HepG2 (cell line): Measurements from ENCODE around the gene ATF3.

Experiments
- CTCF ChIP-seq: sonication (generic); formaldehyde crosslinking; IDR thresholded peaks from 2 replicates; pipeline ENCODE4 v1.5.0; 2020; ENCODE audit warnings: mild to moderate bottlenecking, missing genetic modification reagents, moderate library complexity
- GABPA ChIP-seq, 2 experiments: IDR thresholded peaks; 2 replicates each; pipeline ENCODE4 v1.6.1; 2011 to 2016; ENCODE audit warnings: low read depth in 2 of 2, low read length in 1 of 2, missing biosample characterization in 1 of 2, missing genetic modification characterization in 1 of 2
- KDM5B ChIP-seq: sonication (generic); formaldehyde crosslinking; IDR thresholded peaks from 2 replicates; pipeline ENCODE4 v1.4.0; 2020; ENCODE audit warnings: missing genetic modification reagents, mild to moderate bottlenecking, borderline replicate concordance
- MEF2D ChIP-seq: sonication (generic); formaldehyde crosslinking; IDR thresholded peaks from 2 replicates; pipeline ENCODE4 v1.5.1; 2020; ENCODE audit warnings: mild to moderate bottlenecking, missing genetic modification reagents
- POLR2A ChIP-seq, 2 experiments: IDR thresholded peaks; 2 replicates each; pipeline ENCODE4 v1.6.1; 2011; ENCODE audit warnings: low read depth in 2 of 2, low read length in 2 of 2, mild to moderate bottlenecking in 1 of 2, moderate library complexity in 1 of 2; ENCODE audit not compliant: insufficient read depth in 1 of 2
- PRMT3 ChIP-seq: sonication (generic); formaldehyde crosslinking; IDR thresholded peaks from 2 replicates; pipeline ENCODE4 v1.8.1; 2022; ENCODE audit warnings: low read depth, mild to moderate bottlenecking, moderate library complexity, missing genetic modification reagents, borderline replicate concordance
- RNF2 ChIP-seq: fragments of 450-650 bp; conservative IDR thresholded peaks from 2 replicates; pipeline ENCODE4 v1.6.1; 2016; ENCODE audit warnings: low read depth
- SKI ChIP-seq: fragments of 450-650 bp; IDR thresholded peaks from one replicate; pipeline ENCODE4 v1.6.1; 2018; ENCODE audit warnings: mild to moderate bottlenecking; ENCODE audit not compliant: partially characterized antibody
- STAG1 ChIP-seq: sonication (generic); formaldehyde crosslinking; IDR thresholded peaks from 2 replicates; pipeline ENCODE4 v1.4.0; 2020; ENCODE audit warnings: missing genetic modification reagents
- ZNF138 ChIP-seq: sonication (generic); formaldehyde crosslinking; IDR thresholded peaks from 2 replicates; pipeline ENCODE4 v1.5.0; 2020; ENCODE audit warnings: mild to moderate bottlenecking, low read depth, missing genetic modification reagents
- ZNF224 ChIP-seq: sonication (generic); formaldehyde crosslinking; IDR thresholded peaks from 2 replicates; pipeline ENCODE4 v1.5.0; 2020; ENCODE audit warnings: mild to moderate bottlenecking, missing genetic modification reagents
- ZSCAN29 ChIP-seq: sonication (generic); formaldehyde crosslinking; conservative IDR thresholded peaks from 2 replicates; pipeline ENCODE4 v1.4.0; 2020; ENCODE audit warnings: mild to moderate bottlenecking, missing genetic modification reagents

DNA sequence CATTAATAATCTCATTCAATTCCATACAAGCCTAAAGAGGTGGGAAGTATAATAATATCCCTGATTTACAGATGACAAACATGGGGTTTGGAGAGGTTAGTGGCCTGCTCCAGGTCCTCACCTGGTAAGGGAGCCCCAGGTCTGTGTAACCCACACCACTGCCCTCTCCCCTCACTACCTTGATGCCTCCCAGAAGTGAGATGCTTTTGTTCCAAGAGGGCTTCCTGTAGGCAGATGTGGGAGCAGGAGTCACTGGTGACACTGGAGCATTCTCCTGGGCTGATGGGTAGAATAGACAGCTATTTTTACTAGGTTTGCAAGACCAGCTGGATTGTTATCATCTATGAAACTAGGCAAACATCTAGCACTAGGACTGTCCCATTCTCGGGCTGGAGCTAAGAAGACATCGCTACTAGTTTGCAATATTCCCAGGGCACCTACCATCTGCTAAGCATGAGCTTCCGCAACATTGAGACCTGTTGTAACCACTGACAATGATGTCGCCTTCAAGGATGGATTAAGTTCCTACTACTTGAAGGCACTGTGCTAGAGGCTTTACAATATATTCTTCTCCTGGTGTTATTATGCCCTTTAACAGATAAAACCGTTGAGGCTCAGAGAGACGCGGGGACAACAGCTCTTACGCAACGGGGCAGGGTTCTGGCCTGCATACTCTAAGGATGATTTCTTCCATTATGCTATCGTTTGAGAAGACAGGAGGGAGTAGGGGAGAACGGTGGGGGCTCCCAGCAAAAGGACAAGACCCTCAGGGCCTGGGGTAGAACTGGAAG is 56.0 kb downstream of the ATF3 start:
- TF ChIP-seq CTCF (CRISPR knock-in tag): no peak
- TF ChIP-seq PRMT3: no peak
- TF ChIP-seq ZNF224 (CRISPR knock-in tag): no peak
- TF ChIP-seq ZSCAN29 (CRISPR knock-in tag): no peak
- TF ChIP-seq STAG1 (CRISPR knock-in tag): no peak
- TF ChIP-seq POLR2A (IDR thresholded peaks at IDR 0.05; ENCODE audit: insufficient read depth in 1 of 2, low read depth in 2 of 2, low read length in 2 of 2): no peak
- no peak for TF ChIP-seq SKI
- TF ChIP-seq GABPA (IDR thresholded peaks at IDR 0.05; ENCODE audit: low read depth, low read length): no peak
- TF ChIP-seq GABPA (CRISPR knock-in tag; IDR thresholded peaks at IDR 0.05; ENCODE audit: low read depth): no peak
- TF ChIP-seq MEF2D (CRISPR knock-in tag): no peak
- no peak for TF ChIP-seq RNF2
- TF ChIP-seq ZNF138 (CRISPR knock-in tag): no peak
- no peak for TF ChIP-seq KDM5B
